Measurements from ENCODE around the gene PLD3.

PLD3 gene

DNA sequence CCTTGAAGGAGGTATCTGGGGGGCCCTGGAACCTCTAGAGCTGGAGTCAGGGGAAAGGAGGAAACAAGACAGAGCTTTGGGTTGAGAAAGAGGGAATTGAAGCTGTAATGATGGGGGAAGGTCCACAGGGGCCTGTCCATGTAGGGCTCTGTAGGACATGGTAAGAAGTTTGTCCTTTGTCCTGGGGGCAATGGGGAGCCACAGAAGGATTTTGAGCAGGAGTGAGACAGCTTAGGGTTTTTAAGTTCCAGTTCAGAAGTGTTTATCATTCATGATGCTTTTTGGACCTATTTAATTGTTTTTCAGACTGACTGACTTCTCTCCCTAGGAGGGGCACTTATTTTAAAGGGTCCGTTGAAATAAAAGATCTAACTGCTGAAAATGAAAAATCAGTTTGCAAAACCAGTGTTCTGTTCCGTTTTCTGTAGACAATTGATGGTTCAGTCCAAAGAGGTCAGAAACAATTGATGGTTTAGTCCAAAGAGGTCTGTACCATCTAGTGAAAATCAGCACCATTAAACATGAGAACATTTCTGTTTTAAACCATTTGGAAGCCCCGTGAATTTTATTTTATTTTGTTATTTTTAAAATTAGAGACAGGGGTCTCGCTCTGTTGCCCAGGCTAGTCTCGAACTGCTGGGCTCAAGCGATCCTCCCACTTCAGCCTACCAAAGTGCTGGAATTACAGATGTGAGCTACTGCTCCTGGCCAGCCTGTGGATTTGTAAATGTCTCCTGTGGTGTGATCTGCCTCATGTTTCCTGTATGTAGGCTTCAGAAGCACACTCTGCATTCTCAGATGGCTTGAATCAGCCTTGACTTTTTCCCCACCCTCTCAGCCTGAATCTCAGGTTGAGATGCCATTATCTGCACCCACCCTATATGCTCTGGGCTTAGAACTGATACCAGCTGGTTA, 8.4 kb downstream of the PLD3 start:
- no peak overlapping the region for H3K9ac ChIP-seq (ENCODE audit: low read length)
- no peaks in the 10 kb centered on the region for H3K4me1 ChIP-seq (ENCODE audit: control insufficient read depth, insufficient read depth, low read length)
- H3K4me3 ChIP-seq (ENCODE audit: low read length) = no peak overlapping the region
- H3K27me3 ChIP-seq (ENCODE audit: control insufficient read depth, insufficient read depth, low read length) = no peaks in the 10 kb centered on the region
- no peaks in the 10 kb centered on the region for H3K36me3 ChIP-seq (ENCODE audit: control insufficient read depth, insufficient read depth, low read length)
- no peaks in the 10 kb centered on the region for H3K9me3 ChIP-seq (ENCODE audit: control insufficient read depth, low read length)

GRCh38 chr19:40357640-40358039, 9.1 kb downstream of the PLD3 start:
- H3K27me3 ChIP-seq (ENCODE audit: control insufficient read depth, insufficient read depth, low read length) = no peaks in the 10 kb centered on the region
- H3K4me1 ChIP-seq (ENCODE audit: control insufficient read depth, insufficient read depth, low read length) = no peaks in the 10 kb centered on the region
- no peaks in the 10 kb centered on the region for H3K9me3 ChIP-seq (ENCODE audit: control insufficient read depth, low read length)
- H3K36me3 ChIP-seq (ENCODE audit: control insufficient read depth, insufficient read depth, low read length) = no peaks in the 10 kb centered on the region
- H3K4me3 ChIP-seq (ENCODE audit: low read length) = no peak overlapping the region
- H3K9ac ChIP-seq (ENCODE audit: low read length) = no peak overlapping the region

DNA sequence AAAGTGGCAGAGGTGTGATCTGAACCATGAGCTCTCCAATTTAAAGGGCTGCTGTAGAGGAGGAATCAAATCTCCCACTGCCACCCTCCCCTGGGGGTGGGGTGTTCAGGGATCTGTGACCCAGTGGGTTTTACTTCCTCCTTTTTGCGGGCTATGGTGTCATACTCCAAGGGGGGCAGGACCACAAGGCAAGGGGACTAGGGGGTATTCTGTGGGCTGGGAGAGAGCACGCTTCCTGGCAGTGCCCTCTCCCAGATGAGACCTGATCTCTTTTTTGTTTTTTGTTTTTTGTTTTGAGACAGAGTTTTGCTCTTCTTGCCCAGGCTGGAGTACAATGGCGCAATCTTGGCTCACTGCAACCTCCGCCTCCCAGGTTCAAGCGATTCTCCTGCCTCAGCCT, 10.3 kb downstream of the PLD3 start:
- no peak overlapping the region for H3K4me3 ChIP-seq (ENCODE audit: low read length)
- no peaks in the 10 kb centered on the region for H3K36me3 ChIP-seq (ENCODE audit: control insufficient read depth, insufficient read depth, low read length)
- H3K9ac ChIP-seq (ENCODE audit: low read length) = no peak overlapping the region
- H3K9me3 ChIP-seq (ENCODE audit: control insufficient read depth, low read length) = no peaks in the 10 kb centered on the region
- no peaks in the 10 kb centered on the region for H3K27me3 ChIP-seq (ENCODE audit: control insufficient read depth, insufficient read depth, low read length)
- no peaks in the 10 kb centered on the region for H3K4me1 ChIP-seq (ENCODE audit: control insufficient read depth, insufficient read depth, low read length)

- Histone ChIP-seq H3K9me3 (ENCODE audit: control insufficient read depth, low read length) (no peaks in the 10 kb centered on the region), H3K9ac (ENCODE audit: low read length) (no peak overlapping the region), H3K4me1 (ENCODE audit: control insufficient read depth, insufficient read depth, low read length) (peaks cover 3% of the 10 kb centered on the region), H3K36me3 (ENCODE audit: control insufficient read depth, insufficient read depth, low read length) (no peaks in the 10 kb centered on the region), H3K4me3 (ENCODE audit: low read length) (no peak overlapping the region), H3K27me3 (ENCODE audit: control insufficient read depth, insufficient read depth, low read length) (no peaks in the 10 kb centered on the region)
These were observed 11.7 kb downstream of the PLD3 start for GRCh38 chr19:40360020-40360707.

GRCh38 chr19:40360708-40361241, 12.3 kb downstream of the PLD3 start:
- Histone ChIP-seq H3K9ac (ENCODE audit: low read length) (no peak overlapping the region), H3K9me3 (ENCODE audit: control insufficient read depth, low read length) (no peaks in the 10 kb centered on the region), H3K4me1 (ENCODE audit: control insufficient read depth, insufficient read depth, low read length) (peaks cover 6% of the 10 kb centered on the region), H3K36me3 (ENCODE audit: control insufficient read depth, insufficient read depth, low read length) (no peaks in the 10 kb centered on the region), H3K27me3 (ENCODE audit: control insufficient read depth, insufficient read depth, low read length) (no peaks in the 10 kb centered on the region), H3K4me3 (ENCODE audit: low read length) (no peak overlapping the region)

DNA sequence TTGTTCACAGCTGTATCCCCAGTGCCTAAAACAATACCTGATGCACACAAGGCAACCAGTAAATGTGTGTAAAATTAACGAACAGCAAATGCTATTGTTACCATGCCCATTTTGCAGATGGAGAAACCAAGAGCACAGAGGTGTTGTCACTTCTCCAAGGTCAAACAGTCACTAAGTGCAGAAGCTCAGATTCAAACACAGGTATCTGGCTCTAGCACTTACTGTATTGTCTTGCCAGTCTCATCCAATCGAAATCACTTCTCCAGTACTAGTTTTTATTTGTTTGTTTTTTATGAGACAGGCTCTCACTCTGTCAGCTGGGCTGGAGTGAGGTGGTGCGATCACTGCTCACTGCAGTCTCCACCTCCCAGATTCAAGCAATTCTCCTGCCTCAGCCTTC, 13.7 kb downstream of the PLD3 start:
- H3K9me3 ChIP-seq (ENCODE audit: control insufficient read depth, low read length) = no peaks in the 10 kb centered on the region
- H3K9ac ChIP-seq (ENCODE audit: low read length) = no peak overlapping the region
- no peaks in the 10 kb centered on the region for H3K27me3 ChIP-seq (ENCODE audit: control insufficient read depth, insufficient read depth, low read length)
- peaks cover 10% of the 10 kb centered on the region for H3K4me1 ChIP-seq (ENCODE audit: control insufficient read depth, insufficient read depth, low read length)
- no peak overlapping the region for H3K4me3 ChIP-seq (ENCODE audit: low read length)
- H3K36me3 ChIP-seq (ENCODE audit: control insufficient read depth, insufficient read depth, low read length) = no peaks in the 10 kb centered on the region

GRCh38 chr19:40363069-40363468, 14.6 kb downstream of the PLD3 start:
- H3K9me3 ChIP-seq (ENCODE audit: control insufficient read depth, low read length) = no peaks in the 10 kb centered on the region
- peaks cover 10% of the 10 kb centered on the region for H3K4me1 ChIP-seq (ENCODE audit: control insufficient read depth, insufficient read depth, low read length)
- no peaks in the 10 kb centered on the region for H3K27me3 ChIP-seq (ENCODE audit: control insufficient read depth, insufficient read depth, low read length)
- no peak overlapping the region for H3K4me3 ChIP-seq (ENCODE audit: low read length)
- no peaks in the 10 kb centered on the region for H3K36me3 ChIP-seq (ENCODE audit: control insufficient read depth, insufficient read depth, low read length)
- H3K9ac ChIP-seq (ENCODE audit: low read length) = no peak overlapping the region

DNA sequence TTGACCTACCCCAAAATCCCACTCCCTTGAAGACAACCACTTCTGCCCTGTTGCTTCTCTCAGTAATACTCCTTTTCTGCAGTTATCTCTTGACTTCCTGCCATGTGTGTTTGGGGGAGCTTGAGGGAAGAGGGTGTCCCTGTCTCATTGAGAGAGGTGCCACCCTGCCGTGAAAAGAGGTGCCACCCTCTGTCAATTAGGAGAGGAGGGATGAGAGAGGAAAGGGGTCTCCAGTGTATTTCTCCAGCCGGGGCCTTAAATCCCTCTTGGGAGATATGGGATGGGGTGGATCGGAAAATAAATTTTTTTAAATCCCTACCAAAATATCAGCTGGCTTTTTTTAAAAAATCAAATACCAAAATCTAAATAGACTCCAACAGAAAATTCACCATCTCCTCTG, 16.5 kb downstream of the PLD3 start:
- peaks cover 10% of the 10 kb centered on the region for H3K4me1 ChIP-seq (ENCODE audit: control insufficient read depth, insufficient read depth, low read length)
- H3K4me3 ChIP-seq (ENCODE audit: low read length) = no peak overlapping the region
- H3K27me3 ChIP-seq (ENCODE audit: control insufficient read depth, insufficient read depth, low read length) = no peaks in the 10 kb centered on the region
- H3K9ac ChIP-seq (ENCODE audit: low read length) = no peak overlapping the region
- H3K36me3 ChIP-seq (ENCODE audit: control insufficient read depth, insufficient read depth, low read length) = no peaks in the 10 kb centered on the region
- H3K9me3 ChIP-seq (ENCODE audit: control insufficient read depth, low read length) = no peaks in the 10 kb centered on the region

GRCh38 chr19:40365613-40366401, 17.3 kb downstream of the PLD3 start:
- H3K27me3 ChIP-seq (ENCODE audit: control insufficient read depth, insufficient read depth, low read length) = no peaks in the 10 kb centered on the region
- no peaks in the 10 kb centered on the region for H3K9me3 ChIP-seq (ENCODE audit: control insufficient read depth, low read length)
- no peaks in the 10 kb centered on the region for H3K36me3 ChIP-seq (ENCODE audit: control insufficient read depth, insufficient read depth, low read length)
- H3K4me1 ChIP-seq (ENCODE audit: control insufficient read depth, insufficient read depth, low read length) = peaks cover 10% of the 10 kb centered on the region
- H3K4me3 ChIP-seq (ENCODE audit: low read length) = no peak overlapping the region
- H3K9ac ChIP-seq (ENCODE audit: low read length) = peak overlapping the region; percentile 39

DNA sequence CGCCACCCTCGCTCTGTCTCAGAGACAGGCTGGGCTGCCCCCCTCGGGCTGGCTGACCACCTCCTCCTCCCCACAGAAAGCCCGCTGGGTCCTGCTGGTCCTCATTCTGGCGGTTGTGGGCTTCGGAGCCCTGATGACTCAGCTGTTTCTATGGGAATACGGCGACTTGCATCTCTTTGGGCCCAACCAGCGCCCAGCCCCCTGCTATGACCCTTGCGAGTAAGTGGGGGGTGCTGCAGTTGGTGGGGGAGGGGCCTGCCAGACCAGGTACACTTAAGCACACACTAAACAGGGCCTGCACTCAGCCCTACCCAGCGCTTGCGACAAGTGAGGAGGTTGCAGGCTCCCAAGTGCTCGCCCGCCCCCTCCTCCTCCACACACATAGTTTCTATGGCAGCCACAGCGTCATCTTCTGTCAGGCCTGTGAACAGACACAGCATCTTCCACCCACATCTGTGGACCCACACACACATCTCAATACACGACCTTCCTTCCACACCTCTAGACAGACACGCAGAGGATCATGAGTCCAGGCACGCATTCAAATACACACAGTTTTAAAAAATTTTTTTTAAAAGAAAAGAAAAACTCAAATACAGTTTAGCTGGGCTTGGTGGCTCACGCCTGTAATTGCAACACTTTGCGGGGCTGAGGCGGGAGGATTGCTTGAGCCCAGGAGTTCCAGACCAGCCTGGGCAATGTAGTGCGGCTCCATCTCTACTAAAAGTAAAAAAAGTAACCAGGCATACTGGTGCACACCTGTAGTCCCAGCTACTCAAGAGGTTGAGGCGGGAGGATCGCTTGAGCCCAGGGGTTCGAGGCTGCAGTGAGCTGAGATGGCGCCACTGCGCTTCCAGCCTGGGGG, 18.4 kb downstream of the PLD3 start:
- no peak overlapping the region for H3K4me3 ChIP-seq (ENCODE audit: low read length)
- no peak overlapping the region for H3K9ac ChIP-seq (ENCODE audit: low read length)
- H3K27me3 ChIP-seq (ENCODE audit: control insufficient read depth, insufficient read depth, low read length) = no peaks in the 10 kb centered on the region
- peaks cover 10% of the 10 kb centered on the region for H3K4me1 ChIP-seq (ENCODE audit: control insufficient read depth, insufficient read depth, low read length)
- no peaks in the 10 kb centered on the region for H3K9me3 ChIP-seq (ENCODE audit: control insufficient read depth, low read length)
- peaks cover 4% of the 10 kb centered on the region for H3K36me3 ChIP-seq (ENCODE audit: control insufficient read depth, insufficient read depth, low read length)

Measured in mucosa of stomach (tissue), 1 donor.